GM12878 (cell line): ENCODE results near the gene USP10. TPM values are rescaled to one million over a fixed set of nuclear protein-coding genes. Genes with fewer than 3 reads are reported as not detected.

Source experiments
- ATAC-seq: fragments of 200-7000 bp; cut with Tn5 transposase; 3 replicates; pipeline ENCODE4 v1.9.1; 2020; ENCODE audit warnings: mild to moderate bottlenecking, moderate library complexity
- BruUV-seq: library from RNA; stranded (reverse); fragments of 400-500 nt; replicated peaks from 2 replicates; lab custom pipeline; 2021; lab: Mats Ljungman, UMichigan
- CTCF ChIA-PET: fragments of 300-600 bp; sonication (Branson Sonifier 250); formaldehyde crosslinking; extraction: SDS; loops from one replicate; lab custom pipeline; 2021; ENCODE audit warnings: inconsistent platforms; lab: Yijun Ruan, JAX
- POLR2A ChIA-PET: fragments of 350-600 bp; formaldehyde crosslinking; extraction: SDS; loops from one replicate; lab custom pipeline; 2021; ENCODE audit warnings: inconsistent platforms; lab: Charles Lee
- RAD21 ChIA-PET: fragments of 300-600 bp; sonication (Branson Sonifier 250); formaldehyde crosslinking; loops from one replicate; lab custom pipeline; 2023; ENCODE audit warnings: antibody characterized with exemption; ENCODE audit not compliant: unreplicated experiment; lab: Charles Lee
- SMC1A ChIA-PET: fragments of 300-600 bp; sonication (Branson Sonifier 250); formaldehyde crosslinking; loops from one replicate; lab custom pipeline; 2023; ENCODE audit not compliant: unreplicated experiment, uncharacterized antibody; lab: Charles Lee
- DNase-seq: peaks from one replicate; pipeline ENCODE4 v3.0.0-alpha.2; 2011; ENCODE audit warnings: low read depth, low spot score
- FAIRE-seq: peaks from 3 replicates; lab custom pipeline; 2011; peaks lifted over from hg19 to GRCh38; lab: Jason Lieb, UNC
- H2AFZ ChIP-seq: 2 replicates; pipeline ENCODE4 v1.6.0; 2011; ENCODE audit warnings: low read depth, low read length, control low read depth; ENCODE audit not compliant: control insufficient read depth
- H3K27ac ChIP-seq: 2 replicates; pipeline ENCODE4 v1.5.1; 2011; ENCODE audit warnings: control low read depth; ENCODE audit not compliant: control insufficient read depth, insufficient read depth
- H3K27me3 ChIP-seq, 2 experiments: replicated peaks in 1 of 2; 2 replicates each; pipeline versions ENCODE4 v1.6.0 to v1.6.1; 2011; ENCODE audit warnings: low read length in 1 of 2; ENCODE audit not compliant: control insufficient read depth in 2 of 2, insufficient read depth in 2 of 2
- H3K36me3 ChIP-seq, 2 experiments: 2 replicates each; pipeline ENCODE4 v1.5.1; 2011; ENCODE audit warnings: low read length in 1 of 2; ENCODE audit not compliant: control insufficient read depth in 2 of 2, insufficient read depth in 2 of 2
- H3K4me1 ChIP-seq: 2 replicates; pipeline ENCODE4 v1.6.1; 2011; ENCODE audit warnings: mild to moderate bottlenecking, low read length, moderate library complexity, mixed read lengths; ENCODE audit not compliant: control insufficient read depth, insufficient read depth
- H3K4me2 ChIP-seq: 2 replicates; pipeline ENCODE4 v1.6.0; 2011; ENCODE audit warnings: control low read depth; ENCODE audit not compliant: control insufficient read depth, insufficient read depth
- H3K4me3 ChIP-seq: fragments of 200-600 bp; sonication (generic); 2 replicates; pipeline ENCODE4 v1.5.1; 2016
- H3K79me2 ChIP-seq: 2 replicates; pipeline ENCODE4 v1.6.0; 2011; ENCODE audit warnings: low read length; ENCODE audit not compliant: control insufficient read depth, insufficient read depth
- H3K9ac ChIP-seq: 2 replicates; pipeline ENCODE4 v1.8.0; 2011; ENCODE audit warnings: low read length, control low read depth, mixed read lengths; ENCODE audit not compliant: control insufficient read depth, insufficient read depth
- H3K9me3 ChIP-seq: replicated peaks from 3 replicates; pipeline ENCODE4 v1.5.1; 2011; ENCODE audit warnings: mild to moderate bottlenecking, low read length; ENCODE audit not compliant: control insufficient read depth, insufficient read depth
- H4K20me1 ChIP-seq: 2 replicates; pipeline ENCODE4 v1.6.0; 2011; ENCODE audit not compliant: control insufficient read depth, insufficient read depth
- EGR1 ChIP-seq, 2 experiments: IDR thresholded peaks; 1 replicate in 1 of 2; 2 replicates in 1 of 2; pipeline ENCODE4 v1.6.1; 2011 to 2012; ENCODE audit warnings: low read depth in 2 of 2, low read length in 2 of 2, borderline replicate concordance in 1 of 2, mild to moderate bottlenecking in 1 of 2, moderate library complexity in 1 of 2
- FOXK2 ChIP-seq: fragments of 450-650 bp; IDR thresholded peaks from 2 replicates; pipeline ENCODE4 v1.6.1; 2017; ENCODE audit warnings: mild to moderate bottlenecking, moderate library complexity
- KLF5 ChIP-seq: fragments of 450-650 bp; IDR thresholded peaks from 2 replicates; pipeline ENCODE4 v1.6.1; 2014; ENCODE audit warnings: mild to moderate bottlenecking; ENCODE audit not compliant: partially characterized antibody
- MXI1 ChIP-seq: fragments of 150-350 bp; IDR thresholded peaks from 2 replicates; pipeline ENCODE4 v1.6.1; 2011; ENCODE audit warnings: low read depth, mild to moderate bottlenecking, inconsistent platforms, low read length, improper control_type of control experiment
- NFIC ChIP-seq: IDR thresholded peaks from 2 replicates; pipeline ENCODE4 v1.6.1; 2012; ENCODE audit warnings: low read depth, mild to moderate bottlenecking, inconsistent platforms, low read length, moderate library complexity
- RAD21 ChIP-seq: IDR thresholded peaks from 2 replicates; pipeline ENCODE4 v1.6.1; 2011; ENCODE audit warnings: mild to moderate bottlenecking, low read depth, low read length, moderate library complexity; ENCODE audit not compliant: insufficient read depth
- RBBP5 ChIP-seq: fragments of 200-600 bp; sonication (generic); conservative IDR thresholded peaks from 2 replicates; pipeline ENCODE4 v1.6.1; 2016
- RELB ChIP-seq: fragments of 450-650 bp; IDR thresholded peaks from 2 replicates; pipeline ENCODE4 v1.6.1; 2017; ENCODE audit warnings: low read depth, mild to moderate bottlenecking, moderate library complexity
- TBL1XR1 ChIP-seq: IDR thresholded peaks from 2 replicates; pipeline ENCODE4 v1.6.1; 2012; ENCODE audit warnings: low read depth, low read length, improper control_type of control experiment
- ZNF384 ChIP-seq: IDR thresholded peaks from 2 replicates; pipeline ENCODE4 v1.6.1; 2012; ENCODE audit warnings: low read depth, mild to moderate bottlenecking, low read length, improper control_type of control experiment, borderline replicate concordance
- WGBS: methylation state at CpG from one replicate; pipeline ENCODE4 v1.1.6; 2016; ENCODE audit warnings: low lambda C conversion rate; ENCODE audit not compliant: insufficient replicate concordance, insufficient coverage; ENCODE audit errors: missing lambda C conversion rate; 5-methylcytosine and 5-hydroxymethylcytosine counted together
- in situ Hi-C: fragments of 300-500 bp; cut with MboI; formaldehyde crosslinking; loops from 9 replicates; pipeline ENCODE4 v1.14.3; 2018; ENCODE audit warnings: mixed read lengths
- intact Hi-C: fragments of 100-400 bp; cut with micrococcal nuclease; formaldehyde crosslinking; loops from one replicate; pipeline ENCODE4 v1.14.2; 2022; ENCODE audit not compliant: unreplicated experiment
- polyA plus RNA-seq, 11 experiments: library from polyadenylated mRNA; depleted of rRNA in 4 of 11; unstranded in 6 of 11; stranded (reverse) in 5 of 11; fragments of >200 nt; fragmentation: Nextera tagmentation in 4 of 11; fragmentation: Illumina TruSeq in 1 of 11; extraction: Ambion mirVana in 4 of 11; extraction: Trizol in 1 of 11; gene quantifications; 1 replicate in 1 of 11; 2 replicates in 10 of 11; pipeline versions ENCODE4 v1.2.1 to v1.2.3, GENCODE V29; 2011 to 2016; ENCODE audit warnings: inconsistent platforms in 2 of 11, missing spikeins in 2 of 11, low read depth in 1 of 11
- total RNA-seq, 4 experiments: library from RNA; depleted of rRNA in 3 of 4; stranded (reverse); fragments of >200 nt in 3 of 4; fragmentation: Illumina TruSeq in 1 of 4; extraction: Trizol in 1 of 4; gene quantifications; 2 replicates each; pipeline versions ENCODE4 v1.2.1 to v1.2.3, GENCODE V29; 2013 to 2021
- TF ChIP-seq, protein P1 (sequence below), 3 experiments: IDR thresholded peaks in 2 of 3; conservative IDR thresholded peaks in 1 of 3; 2 replicates each; pipeline ENCODE4 v1.5.1; 2011; ENCODE audit warnings: low read depth in 3 of 3, low read length in 3 of 3, mild to moderate bottlenecking in 3 of 3, control low read depth in 2 of 3, moderate library complexity in 2 of 3, inconsistent platforms in 1 of 3, mixed read lengths in 1 of 3; ENCODE audit not compliant: control insufficient read depth in 2 of 3, insufficient read depth in 1 of 3; ENCODE audit errors: extremely low read depth in 1 of 3

USP10 gene
- total and polyA plus RNA-seq, 10 of the 15 experiments (the other 5 are each of a cell fraction or from before 2014, with no cell fraction given): 46.1 to 160 (median 105) TPM

- ChIA-PET POLR2A (no interaction called here), RAD21 (no interaction called here), CTCF (no interaction called here), SMC1A (interaction anchor here (0.7 kb wide), 1 partner anchor 581 kb away, joined by 3 read pairs; no protein-coding TSS in a partner anchor)
- Histone ChIP-seq H3K27me3 (peaks cover 8 to 11% of the 10 kb centered on the region in 2 experiments; a peak in 3 of 4 replicates), H3K4me2 (no peak overlapping the region), H2AFZ (no peak overlapping the region), H3K4me1 (peaks cover 2% of the 10 kb centered on the region; the same call in 1 of the 2 replicates), H3K4me3 (no peak overlapping the region), H3K9ac (no peak overlapping the region), H3K36me3 (no peaks in the 10 kb centered on the region), H3K79me2 (no peaks in the 10 kb centered on the region), H4K20me1 (no peaks in the 10 kb centered on the region), H3K27ac (no peak overlapping the region), H3K9me3 (no peaks in the 10 kb centered on the region; the same call in 2 of the 3 replicates)
- in situ Hi-C loops: no loop called here
- intact Hi-C loops: no loop called here
- no TSS peak for BruUV-seq
- 17% methylated on average over 7 of the region's 7 CpGs for WGBS
- ATAC-seq (no peak), DNase-seq (no peak), FAIRE-seq (no peak)
- TF ChIP-seq EGR1 (IDR thresholded peaks at IDR 0.05; ENCODE audit: borderline replicate concordance in 1 of 2, low read depth in 2 of 2, low read length in 2 of 2): no peak
- no peak for TF ChIP-seq RELB
- no peak for TF ChIP-seq NFIC
- no peak for TF ChIP-seq ZNF384
- TF ChIP-seq KLF5: no peak
- TF ChIP-seq FOXK2: no peak
- no peak for TF ChIP-seq RBBP5
- no peak for TF ChIP-seq MXI1
- TF ChIP-seq, protein P1, sequence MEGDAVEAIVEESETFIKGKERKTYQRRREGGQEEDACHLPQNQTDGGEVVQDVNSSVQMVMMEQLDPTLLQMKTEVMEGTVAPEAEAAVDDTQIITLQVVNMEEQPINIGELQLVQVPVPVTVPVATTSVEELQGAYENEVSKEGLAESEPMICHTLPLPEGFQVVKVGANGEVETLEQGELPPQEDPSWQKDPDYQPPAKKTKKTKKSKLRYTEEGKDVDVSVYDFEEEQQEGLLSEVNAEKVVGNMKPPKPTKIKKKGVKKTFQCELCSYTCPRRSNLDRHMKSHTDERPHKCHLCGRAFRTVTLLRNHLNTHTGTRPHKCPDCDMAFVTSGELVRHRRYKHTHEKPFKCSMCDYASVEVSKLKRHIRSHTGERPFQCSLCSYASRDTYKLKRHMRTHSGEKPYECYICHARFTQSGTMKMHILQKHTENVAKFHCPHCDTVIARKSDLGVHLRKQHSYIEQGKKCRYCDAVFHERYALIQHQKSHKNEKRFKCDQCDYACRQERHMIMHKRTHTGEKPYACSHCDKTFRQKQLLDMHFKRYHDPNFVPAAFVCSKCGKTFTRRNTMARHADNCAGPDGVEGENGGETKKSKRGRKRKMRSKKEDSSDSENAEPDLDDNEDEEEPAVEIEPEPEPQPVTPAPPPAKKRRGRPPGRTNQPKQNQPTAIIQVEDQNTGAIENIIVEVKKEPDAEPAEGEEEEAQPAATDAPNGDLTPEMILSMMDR (IDR thresholded peaks at IDR 0.05 in 2 of 3, conservative IDR thresholded peaks at IDR 0.05 in 1 of 3; ENCODE audit: control insufficient read depth in 2 of 3, extremely low read depth in 1 of 3, insufficient read depth in 1 of 3, low read depth in 3 of 3, low read length in 3 of 3): no peak
- TF ChIP-seq TBL1XR1: no peak
- TF ChIP-seq RAD21: no peak
These were observed 116.2 kb downstream of the USP10 start for GRCh38 chr16:84816023-84816422.
